GM12878 (cell line): Measurements from ENCODE around the gene HIVEP3.

Experiments
- DPF2 ChIP-seq: fragments of 450-650 bp; IDR thresholded peaks from 2 replicates; pipeline ENCODE4 v1.6.1; 2017; ENCODE audit warnings: mild to moderate bottlenecking
- MXI1 ChIP-seq: fragments of 150-350 bp; IDR thresholded peaks from 2 replicates; pipeline ENCODE4 v1.6.1; 2011; ENCODE audit warnings: low read depth, mild to moderate bottlenecking, inconsistent platforms, low read length, improper control_type of control experiment
- NFXL1 ChIP-seq: fragments of 450-650 bp; IDR thresholded peaks from 2 replicates; pipeline ENCODE4 v1.6.1; 2017; ENCODE audit warnings: antibody characterized with exemption, mild to moderate bottlenecking, borderline replicate concordance
- RFX5 ChIP-seq: IDR thresholded peaks from 2 replicates; pipeline ENCODE4 v1.6.1; 2011; ENCODE audit warnings: low read depth, low read length, improper control_type of control experiment
- SREBF2 ChIP-seq: IDR thresholded peaks from 2 replicates; pipeline ENCODE4 v1.6.1; 2012; ENCODE audit warnings: mild to moderate bottlenecking, low read length
- ZZZ3 ChIP-seq: IDR thresholded peaks from 2 replicates; pipeline ENCODE4 v1.6.1; 2011; ENCODE audit warnings: low read depth; ENCODE audit not compliant: control insufficient read depth, insufficient read length
- TF ChIP-seq, protein P1 (sequence below), 3 experiments: IDR thresholded peaks in 2 of 3; conservative IDR thresholded peaks in 1 of 3; 2 replicates each; pipeline ENCODE4 v1.5.1; 2011; ENCODE audit warnings: low read depth in 3 of 3, low read length in 3 of 3, mild to moderate bottlenecking in 3 of 3, control low read depth in 2 of 3, moderate library complexity in 2 of 3, inconsistent platforms in 1 of 3, mixed read lengths in 1 of 3; ENCODE audit not compliant: control insufficient read depth in 2 of 3, insufficient read depth in 1 of 3; ENCODE audit errors: extremely low read depth in 1 of 3
- TF ChIP-seq, protein P2 (sequence below): IDR thresholded peaks from 2 replicates; pipeline ENCODE4 v1.6.1; 2012; ENCODE audit warnings: low read depth, low read length, improper control_type of control experiment
- TF ChIP-seq, protein P3 (sequence below): fragments of 450-650 bp; IDR thresholded peaks from 2 replicates; pipeline ENCODE4 v1.6.1; 2017; ENCODE audit warnings: mild to moderate bottlenecking, moderate library complexity

DNA sequence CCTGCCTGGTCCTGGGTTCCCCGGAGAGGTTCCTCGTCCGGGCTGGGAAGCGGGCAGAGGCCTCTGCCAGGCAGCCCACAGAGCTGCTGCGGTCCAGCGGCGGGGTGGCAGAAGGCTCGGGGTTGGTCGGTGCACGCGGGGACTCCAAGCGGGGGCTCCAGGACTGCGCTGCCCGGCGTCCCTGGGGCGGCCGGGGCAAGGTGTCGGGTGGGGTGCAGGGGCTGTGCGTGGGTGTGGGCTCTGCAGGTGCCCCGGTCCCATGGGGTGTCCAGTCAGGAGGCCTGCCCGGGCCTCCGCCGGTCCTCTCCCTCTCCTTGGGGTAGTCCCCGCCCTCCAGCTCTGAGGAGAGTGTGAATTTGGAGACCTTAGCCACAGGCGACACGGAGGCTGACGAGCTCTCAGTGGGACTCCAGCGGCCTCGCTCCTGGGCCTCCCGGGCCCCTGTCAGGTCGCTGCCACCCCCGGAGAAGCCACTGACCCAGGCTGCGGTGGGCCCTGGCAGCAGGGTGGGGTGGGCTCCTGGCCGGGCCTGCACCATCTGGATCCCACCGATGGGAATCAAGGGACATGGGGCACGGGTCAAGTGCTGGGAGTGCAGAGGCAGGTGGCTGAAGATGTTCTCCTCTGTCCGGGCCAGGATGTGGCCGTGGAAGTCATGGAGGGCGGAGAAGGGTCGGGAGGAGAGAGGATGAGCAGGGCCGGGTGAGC is 408.0 kb downstream of the HIVEP3 start:
- TF ChIP-seq SREBF2, result no peak
- TF ChIP-seq, protein P1, sequence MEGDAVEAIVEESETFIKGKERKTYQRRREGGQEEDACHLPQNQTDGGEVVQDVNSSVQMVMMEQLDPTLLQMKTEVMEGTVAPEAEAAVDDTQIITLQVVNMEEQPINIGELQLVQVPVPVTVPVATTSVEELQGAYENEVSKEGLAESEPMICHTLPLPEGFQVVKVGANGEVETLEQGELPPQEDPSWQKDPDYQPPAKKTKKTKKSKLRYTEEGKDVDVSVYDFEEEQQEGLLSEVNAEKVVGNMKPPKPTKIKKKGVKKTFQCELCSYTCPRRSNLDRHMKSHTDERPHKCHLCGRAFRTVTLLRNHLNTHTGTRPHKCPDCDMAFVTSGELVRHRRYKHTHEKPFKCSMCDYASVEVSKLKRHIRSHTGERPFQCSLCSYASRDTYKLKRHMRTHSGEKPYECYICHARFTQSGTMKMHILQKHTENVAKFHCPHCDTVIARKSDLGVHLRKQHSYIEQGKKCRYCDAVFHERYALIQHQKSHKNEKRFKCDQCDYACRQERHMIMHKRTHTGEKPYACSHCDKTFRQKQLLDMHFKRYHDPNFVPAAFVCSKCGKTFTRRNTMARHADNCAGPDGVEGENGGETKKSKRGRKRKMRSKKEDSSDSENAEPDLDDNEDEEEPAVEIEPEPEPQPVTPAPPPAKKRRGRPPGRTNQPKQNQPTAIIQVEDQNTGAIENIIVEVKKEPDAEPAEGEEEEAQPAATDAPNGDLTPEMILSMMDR (IDR thresholded peaks at IDR 0.05 in 2 of 3, conservative IDR thresholded peaks at IDR 0.05 in 1 of 3; ENCODE audit: control insufficient read depth in 2 of 3, extremely low read depth in 1 of 3, insufficient read depth in 1 of 3, low read depth in 3 of 3, low read length in 3 of 3), result no peak
- no peak for TF ChIP-seq MXI1
- no peak for TF ChIP-seq DPF2
- no peak for TF ChIP-seq RFX5
- TF ChIP-seq, protein P2, sequence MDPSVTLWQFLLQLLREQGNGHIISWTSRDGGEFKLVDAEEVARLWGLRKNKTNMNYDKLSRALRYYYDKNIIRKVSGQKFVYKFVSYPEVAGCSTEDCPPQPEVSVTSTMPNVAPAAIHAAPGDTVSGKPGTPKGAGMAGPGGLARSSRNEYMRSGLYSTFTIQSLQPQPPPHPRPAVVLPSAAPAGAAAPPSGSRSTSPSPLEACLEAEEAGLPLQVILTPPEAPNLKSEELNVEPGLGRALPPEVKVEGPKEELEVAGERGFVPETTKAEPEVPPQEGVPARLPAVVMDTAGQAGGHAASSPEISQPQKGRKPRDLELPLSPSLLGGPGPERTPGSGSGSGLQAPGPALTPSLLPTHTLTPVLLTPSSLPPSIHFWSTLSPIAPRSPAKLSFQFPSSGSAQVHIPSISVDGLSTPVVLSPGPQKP, result no peak
- TF ChIP-seq, protein P3, sequence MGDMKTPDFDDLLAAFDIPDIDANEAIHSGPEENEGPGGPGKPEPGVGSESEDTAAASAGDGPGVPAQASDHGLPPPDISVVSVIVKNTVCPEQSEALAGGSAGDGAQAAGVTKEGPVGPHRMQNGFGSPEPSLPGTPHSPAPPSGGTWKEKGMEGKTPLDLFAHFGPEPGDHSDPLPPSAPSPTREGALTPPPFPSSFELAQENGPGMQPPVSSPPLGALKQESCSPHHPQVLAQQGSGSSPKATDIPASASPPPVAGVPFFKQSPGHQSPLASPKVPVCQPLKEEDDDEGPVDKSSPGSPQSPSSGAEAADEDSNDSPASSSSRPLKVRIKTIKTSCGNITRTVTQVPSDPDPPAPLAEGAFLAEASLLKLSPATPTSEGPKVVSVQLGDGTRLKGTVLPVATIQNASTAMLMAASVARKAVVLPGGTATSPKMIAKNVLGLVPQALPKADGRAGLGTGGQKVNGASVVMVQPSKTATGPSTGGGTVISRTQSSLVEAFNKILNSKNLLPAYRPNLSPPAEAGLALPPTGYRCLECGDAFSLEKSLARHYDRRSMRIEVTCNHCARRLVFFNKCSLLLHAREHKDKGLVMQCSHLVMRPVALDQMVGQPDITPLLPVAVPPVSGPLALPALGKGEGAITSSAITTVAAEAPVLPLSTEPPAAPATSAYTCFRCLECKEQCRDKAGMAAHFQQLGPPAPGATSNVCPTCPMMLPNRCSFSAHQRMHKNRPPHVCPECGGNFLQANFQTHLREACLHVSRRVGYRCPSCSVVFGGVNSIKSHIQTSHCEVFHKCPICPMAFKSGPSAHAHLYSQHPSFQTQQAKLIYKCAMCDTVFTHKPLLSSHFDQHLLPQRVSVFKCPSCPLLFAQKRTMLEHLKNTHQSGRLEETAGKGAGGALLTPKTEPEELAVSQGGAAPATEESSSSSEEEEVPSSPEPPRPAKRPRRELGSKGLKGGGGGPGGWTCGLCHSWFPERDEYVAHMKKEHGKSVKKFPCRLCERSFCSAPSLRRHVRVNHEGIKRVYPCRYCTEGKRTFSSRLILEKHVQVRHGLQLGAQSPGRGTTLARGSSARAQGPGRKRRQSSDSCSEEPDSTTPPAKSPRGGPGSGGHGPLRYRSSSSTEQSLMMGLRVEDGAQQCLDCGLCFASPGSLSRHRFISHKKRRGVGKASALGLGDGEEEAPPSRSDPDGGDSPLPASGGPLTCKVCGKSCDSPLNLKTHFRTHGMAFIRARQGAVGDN, result no peak
- no peak for TF ChIP-seq ZZZ3
- TF ChIP-seq NFXL1, result no peak
